ENCODE results near the gene WBP1.

GRCh38 chr2:74414881-74415761 lies 43.1 kb upstream of the WBP1 start:
- TF ChIP-seq CTCF (conservative IDR thresholded peaks at IDR 0.05; ENCODE audit: low read depth, low read length) (no peak), EZH2 (IDR thresholded peaks at IDR 0.05; ENCODE audit: borderline replicate concordance, low read depth, low read length, poor library complexity, severe bottlenecking) (no peak)

Measured in A673 (cell line).